ENCODE measurements around the gene SOCS6. TPM values are rescaled to one million over a fixed set of nuclear protein-coding genes. Genes with fewer than 3 reads are reported as not detected.

Gene SOCS6
- total and polyA plus RNA-seq, 4 donors: 5.9 to 21.4 (median 12.5) TPM

DNA sequence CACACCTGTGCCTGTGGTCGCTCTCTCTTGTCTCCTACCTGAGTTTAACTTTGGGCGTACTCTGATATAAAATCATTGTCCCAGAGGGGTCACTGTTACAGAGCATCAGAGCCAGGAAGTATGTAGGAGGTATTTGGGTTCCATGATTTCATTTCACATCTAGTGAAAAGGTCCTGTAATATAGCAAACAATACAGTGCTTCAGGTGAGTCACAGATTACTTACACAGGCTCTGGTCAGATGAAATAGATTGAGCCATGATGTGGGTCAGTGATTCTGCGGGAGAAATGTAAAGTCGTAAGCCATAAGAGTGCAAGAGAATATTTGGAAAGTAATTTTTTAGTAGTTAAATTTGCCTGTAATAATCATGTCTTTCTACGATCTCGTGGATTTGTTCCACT, 70.2 kb downstream of the SOCS6 start:
- no peaks in the 10 kb centered on the region for H3K27me3 ChIP-seq (ENCODE audit: control insufficient read depth in 3 of 3, insufficient read depth in 3 of 3, low read length in 2 of 3)
- no peak for ATAC-seq (ENCODE audit: insufficient read depth, low FRiP score)
- no peak overlapping the region for H3K4me3 ChIP-seq
- DNase-seq: no peak
- 97 to 98% methylated on average over 6 of the region's 6 CpGs for WGBS, 2 donors
- H3K9ac ChIP-seq (ENCODE audit: insufficient read depth in 1 of 2, low read length in 2 of 2): no peak overlapping the region
- no peak overlapping the region for H3K27ac ChIP-seq (ENCODE audit: low read depth in 1 of 2, low read length in 1 of 2)
- H3K36me3 ChIP-seq (ENCODE audit: control insufficient read depth in 4 of 4, insufficient read depth in 4 of 4, low read length in 4 of 4): no peaks in the 10 kb centered on the region
- H3K9me3 ChIP-seq (ENCODE audit: control insufficient read depth in 4 of 4, insufficient read depth in 3 of 4, low read length in 3 of 4): peaks cover 0 to 3% (median 0%) of the 10 kb centered on the region in 4 donors
- no peaks in the 10 kb centered on the region for H3K4me1 ChIP-seq (ENCODE audit: control insufficient read depth in 5 of 5, insufficient read depth in 5 of 5, low read length in 5 of 5)
- TF ChIP-seq CTCF (IDR thresholded peaks at IDR 0.05; ENCODE audit: control extremely low read depth, extremely low read depth): no peak

GRCh38 chr18:70362258-70362657, 73.4 kb downstream of the SOCS6 start:
- no peak overlapping the region for H3K27ac ChIP-seq (ENCODE audit: low read depth in 1 of 2, low read length in 1 of 2)
- H3K4me3 ChIP-seq: no peak overlapping the region
- no peak for DNase-seq
- WGBS, 2 donors: 94 to 95% methylated on average over 4 of the region's 4 CpGs
- ATAC-seq (ENCODE audit: insufficient read depth, low FRiP score): no peak
- no peaks in the 10 kb centered on the region for H3K4me1 ChIP-seq (ENCODE audit: control insufficient read depth in 5 of 5, insufficient read depth in 5 of 5, low read length in 5 of 5)
- no peaks in the 10 kb centered on the region for H3K36me3 ChIP-seq (ENCODE audit: control insufficient read depth in 4 of 4, insufficient read depth in 4 of 4, low read length in 4 of 4)
- no peak overlapping the region for H3K9ac ChIP-seq (ENCODE audit: insufficient read depth in 1 of 2, low read length in 2 of 2)
- no peaks in the 10 kb centered on the region for H3K27me3 ChIP-seq (ENCODE audit: control insufficient read depth in 3 of 3, insufficient read depth in 3 of 3, low read length in 2 of 3)
- TF ChIP-seq CTCF (IDR thresholded peaks at IDR 0.05; ENCODE audit: control extremely low read depth, extremely low read depth): no peak
- H3K9me3 ChIP-seq (ENCODE audit: control insufficient read depth in 4 of 4, insufficient read depth in 3 of 4, low read length in 3 of 4): no peaks in the 10 kb centered on the region

GRCh38 chr18:70363861-70364260, 75.0 kb downstream of the SOCS6 start:
- Histone ChIP-seq H3K9me3 (ENCODE audit: control insufficient read depth in 4 of 4, insufficient read depth in 3 of 4, low read length in 3 of 4) (no peaks in the 10 kb centered on the region), H3K9ac (ENCODE audit: insufficient read depth in 1 of 2, low read length in 2 of 2) (no peak overlapping the region), H3K4me3 (no peak overlapping the region), H3K4me1 (ENCODE audit: control insufficient read depth in 5 of 5, insufficient read depth in 5 of 5, low read length in 5 of 5) (no peaks in the 10 kb centered on the region), H3K36me3 (ENCODE audit: control insufficient read depth in 4 of 4, insufficient read depth in 4 of 4, low read length in 4 of 4) (no peaks in the 10 kb centered on the region), H3K27me3 (ENCODE audit: control insufficient read depth in 3 of 3, insufficient read depth in 3 of 3, low read length in 2 of 3) (no peaks in the 10 kb centered on the region), H3K27ac (ENCODE audit: low read depth in 1 of 2, low read length in 1 of 2) (no peak overlapping the region)
- ATAC-seq (ENCODE audit: insufficient read depth, low FRiP score) (peak; percentile 58), DNase-seq (no peak)
- 80 to 81% methylated on average over 2 of the region's 2 CpGs for WGBS, 2 donors
- TF ChIP-seq CTCF (IDR thresholded peaks at IDR 0.05; ENCODE audit: control extremely low read depth, extremely low read depth): no peak

GRCh38 chr18:70365361-70365760, 76.5 kb downstream of the SOCS6 start:
- Histone ChIP-seq H3K27ac (ENCODE audit: low read depth in 1 of 2, low read length in 1 of 2) (no peak overlapping the region), H3K9ac (ENCODE audit: insufficient read depth in 1 of 2, low read length in 2 of 2) (no peak overlapping the region), H3K27me3 (ENCODE audit: control insufficient read depth in 3 of 3, insufficient read depth in 3 of 3, low read length in 2 of 3) (no peaks in the 10 kb centered on the region), H3K9me3 (ENCODE audit: control insufficient read depth in 4 of 4, insufficient read depth in 3 of 4, low read length in 3 of 4) (no peaks in the 10 kb centered on the region), H3K4me1 (ENCODE audit: control insufficient read depth in 5 of 5, insufficient read depth in 5 of 5, low read length in 5 of 5) (no peaks in the 10 kb centered on the region), H3K36me3 (ENCODE audit: control insufficient read depth in 4 of 4, insufficient read depth in 4 of 4, low read length in 4 of 4) (no peaks in the 10 kb centered on the region), H3K4me3 (no peak overlapping the region)
- 90 to 94% methylated on average over 3 of the region's 3 CpGs for WGBS, 2 donors
- no peak for DNase-seq
- no peak for TF ChIP-seq CTCF (IDR thresholded peaks at IDR 0.05; ENCODE audit: control extremely low read depth, extremely low read depth)
- no peak for ATAC-seq (ENCODE audit: insufficient read depth, low FRiP score)
